WTC11 (cell line): ENCODE results near the gene URI1. TPM values are rescaled to one million over a fixed set of nuclear protein-coding genes. Genes with fewer than 3 reads are reported as not detected.

ENCODE experiments used
- ATAC-seq: fragments of 200-7000 bp; cut with Tn5 transposase; 2 replicates; pipeline ENCODE4 v1.10.0; 2021; ENCODE audit warnings: mild to moderate bottlenecking, moderate library complexity
- CTCF ChIA-PET: fragments of 300-600 bp; sonication (Branson Sonifier 250); formaldehyde crosslinking; loops from one replicate; lab custom pipeline; 2021; ENCODE audit warnings: antibody characterized with exemption; lab: Charles Lee
- POLR2A ChIA-PET: fragments of 350-600 bp; sonication (Branson Sonifier 250); formaldehyde crosslinking; loops from one replicate; lab custom pipeline; 2021; ENCODE audit warnings: antibody characterized with exemption; lab: Charles Lee
- DNase-seq: peaks from one replicate; pipeline ENCODE4 v3.0.0; 2021; ENCODE audit warnings: low spot score
- H3K27ac Mint-ChIP-seq: 2 replicates; pipeline ENCODE4 v1.8.0; 2021; ENCODE audit warnings: mixed read lengths
- H3K27me3 Mint-ChIP-seq: 2 replicates; pipeline ENCODE4 v1.8.0; 2021; ENCODE audit warnings: low read depth, mild to moderate bottlenecking, moderate library complexity, mixed read lengths
- H3K36me3 Mint-ChIP-seq: 2 replicates; pipeline ENCODE4 v1.8.0; 2021; ENCODE audit warnings: mixed read lengths
- H3K4me1 Mint-ChIP-seq: 2 replicates; pipeline ENCODE4 v1.8.0; 2022; ENCODE audit warnings: mixed read lengths
- H3K4me3 Mint-ChIP-seq: 2 replicates; pipeline ENCODE4 v1.8.0; 2021; ENCODE audit warnings: mild to moderate bottlenecking, moderate library complexity, mixed read lengths
- H3K9me3 Mint-ChIP-seq: 2 replicates; pipeline ENCODE4 v1.8.0; 2021; ENCODE audit warnings: mixed read lengths
- CREM ChIP-seq: sonication (generic); formaldehyde crosslinking; IDR thresholded peaks from 2 replicates; pipeline ENCODE4 v1.8.1; 2022; ENCODE audit warnings: mild to moderate bottlenecking, missing genetic modification reagents, moderate library complexity
- E2F1 ChIP-seq: sonication (generic); formaldehyde crosslinking; IDR thresholded peaks from 2 replicates; pipeline ENCODE4 v1.8.0; 2022; ENCODE audit warnings: mild to moderate bottlenecking, missing genetic modification reagents
- FOXJ3 ChIP-seq: sonication (generic); formaldehyde crosslinking; IDR thresholded peaks from 2 replicates; pipeline ENCODE4 v1.9.0; 2021; ENCODE audit warnings: missing genetic modification reagents, mild to moderate bottlenecking, borderline replicate concordance
- GABPB1 ChIP-seq: sonication (generic); formaldehyde crosslinking; IDR thresholded peaks from 2 replicates; pipeline ENCODE4 v1.8.1; 2023; ENCODE audit warnings: mild to moderate bottlenecking, missing genetic modification reagents
- GTF2I ChIP-seq: fragments of 250-450 bp; sonication (Bioruptor Pico); conservative IDR thresholded peaks from 2 replicates; pipeline ENCODE4 v1.4.0; 2021; ENCODE audit warnings: mild to moderate bottlenecking
- MLX ChIP-seq: sonication (generic); formaldehyde crosslinking; IDR thresholded peaks from 2 replicates; pipeline ENCODE4 v1.8.1; 2023; ENCODE audit warnings: mild to moderate bottlenecking, missing genetic modification reagents, moderate library complexity
- MXD4 ChIP-seq: fragments of 250-450 bp; sonication (Bioruptor Pico); IDR thresholded peaks from 2 replicates; pipeline ENCODE4 v1.8.0; 2021; ENCODE audit warnings: mild to moderate bottlenecking, moderate library complexity, borderline replicate concordance
- NFYB ChIP-seq: sonication (generic); formaldehyde crosslinking; conservative IDR thresholded peaks from 2 replicates; pipeline ENCODE4 v1.8.0; 2022; ENCODE audit warnings: low read depth, missing genetic modification reagents
- NR3C1 ChIP-seq: sonication (generic); formaldehyde crosslinking; conservative IDR thresholded peaks from 2 replicates; pipeline ENCODE4 v1.8.1; 2023; ENCODE audit warnings: low read depth, mild to moderate bottlenecking, missing genetic modification reagents
- PRRX2 ChIP-seq: fragments of 250-450 bp; sonication (Bioruptor Pico); IDR thresholded peaks from 2 replicates; pipeline ENCODE4 v1.8.0; 2021; ENCODE audit warnings: mild to moderate bottlenecking
- STAT6 ChIP-seq: sonication (generic); formaldehyde crosslinking; conservative IDR thresholded peaks from 2 replicates; pipeline ENCODE4 v1.8.1; 2023; ENCODE audit warnings: mild to moderate bottlenecking, low read depth, missing genetic modification reagents, moderate library complexity
- ZBTB21 ChIP-seq: sonication (generic); formaldehyde crosslinking; IDR thresholded peaks from 2 replicates; pipeline ENCODE4 v1.8.1; 2023; ENCODE audit warnings: mild to moderate bottlenecking, missing genetic modification reagents, borderline replicate concordance
- ZNF121 ChIP-seq: sonication (generic); formaldehyde crosslinking; IDR thresholded peaks from 2 replicates; pipeline ENCODE4 v1.8.0; 2023; ENCODE audit warnings: missing genetic modification reagents
- ZNF232 ChIP-seq: sonication (generic); formaldehyde crosslinking; IDR thresholded peaks from 2 replicates; pipeline ENCODE4 v1.8.0; 2022; ENCODE audit warnings: mild to moderate bottlenecking, missing genetic modification reagents
- ZNF263 ChIP-seq: sonication (generic); formaldehyde crosslinking; IDR thresholded peaks from 2 replicates; pipeline ENCODE4 v1.8.1; 2022; ENCODE audit warnings: low read depth, mild to moderate bottlenecking, moderate library complexity, missing genetic modification reagents
- ZNF317 ChIP-seq: sonication (generic); formaldehyde crosslinking; IDR thresholded peaks from 2 replicates; pipeline ENCODE4 v1.8.1; 2023; ENCODE audit warnings: low read depth, mild to moderate bottlenecking, moderate library complexity, missing genetic modification reagents, borderline replicate concordance
- total RNA-seq: library from RNA; stranded (reverse); gene quantifications from 3 replicates; pipeline ENCODE4 v1.2.3, GENCODE V29; 2021
- TF ChIP-seq, protein P1 (sequence below): sonication (generic); formaldehyde crosslinking; IDR thresholded peaks from 2 replicates; pipeline ENCODE4 v1.8.1; 2023; ENCODE audit warnings: mild to moderate bottlenecking, missing genetic modification reagents
- TF ChIP-seq, protein P2 (sequence below): sonication (generic); formaldehyde crosslinking; IDR thresholded peaks from 2 replicates; pipeline ENCODE4 v1.8.1; 2022; ENCODE audit warnings: mild to moderate bottlenecking, missing genetic modification reagents, moderate library complexity, borderline replicate concordance
- TF ChIP-seq, protein P3 (sequence below): sonication (generic); formaldehyde crosslinking; IDR thresholded peaks from 2 replicates; pipeline ENCODE4 v1.8.0; 2022; ENCODE audit warnings: mild to moderate bottlenecking, missing genetic modification reagents

The URI1 gene
- total RNA-seq, 1 experiment from 2014 or later: 57.1 TPM

- H3K27me3 Mint-ChIP-seq: no peaks in the 10 kb centered on the region
- H3K27ac Mint-ChIP-seq: no peak overlapping the region
- ATAC-seq (no peak), DNase-seq (no peak)
- no peaks in the 10 kb centered on the region for H3K9me3 Mint-ChIP-seq
- TF ChIP-seq NFYB (CRISPR knock-in tag) (no peak), ZNF121 (CRISPR knock-in tag) (no peak), CREM (no peak), MLX (no peak), ZNF317 (CRISPR knock-in tag) (no peak), ZNF263 (CRISPR knock-in tag) (no peak), GABPB1 (CRISPR knock-in tag) (no peak), GTF2I (CRISPR knock-in tag) (no peak), ZNF232 (CRISPR knock-in tag) (no peak), E2F1 (CRISPR knock-in tag) (no peak), PRRX2 (CRISPR knock-in tag) (no peak), NR3C1 (CRISPR knock-in tag) (no peak), MXD4 (CRISPR knock-in tag) (no peak), FOXJ3 (no peak), ZBTB21 (CRISPR knock-in tag) (no peak), STAT6 (CRISPR knock-in tag) (no peak)
- TF ChIP-seq, protein P1, sequence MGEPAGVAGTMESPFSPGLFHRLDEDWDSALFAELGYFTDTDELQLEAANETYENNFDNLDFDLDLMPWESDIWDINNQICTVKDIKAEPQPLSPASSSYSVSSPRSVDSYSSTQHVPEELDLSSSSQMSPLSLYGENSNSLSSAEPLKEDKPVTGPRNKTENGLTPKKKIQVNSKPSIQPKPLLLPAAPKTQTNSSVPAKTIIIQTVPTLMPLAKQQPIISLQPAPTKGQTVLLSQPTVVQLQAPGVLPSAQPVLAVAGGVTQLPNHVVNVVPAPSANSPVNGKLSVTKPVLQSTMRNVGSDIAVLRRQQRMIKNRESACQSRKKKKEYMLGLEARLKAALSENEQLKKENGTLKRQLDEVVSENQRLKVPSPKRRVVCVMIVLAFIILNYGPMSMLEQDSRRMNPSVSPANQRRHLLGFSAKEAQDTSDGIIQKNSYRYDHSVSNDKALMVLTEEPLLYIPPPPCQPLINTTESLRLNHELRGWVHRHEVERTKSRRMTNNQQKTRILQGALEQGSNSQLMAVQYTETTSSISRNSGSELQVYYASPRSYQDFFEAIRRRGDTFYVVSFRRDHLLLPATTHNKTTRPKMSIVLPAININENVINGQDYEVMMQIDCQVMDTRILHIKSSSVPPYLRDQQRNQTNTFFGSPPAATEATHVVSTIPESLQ: no peak
- TF ChIP-seq, protein P2, sequence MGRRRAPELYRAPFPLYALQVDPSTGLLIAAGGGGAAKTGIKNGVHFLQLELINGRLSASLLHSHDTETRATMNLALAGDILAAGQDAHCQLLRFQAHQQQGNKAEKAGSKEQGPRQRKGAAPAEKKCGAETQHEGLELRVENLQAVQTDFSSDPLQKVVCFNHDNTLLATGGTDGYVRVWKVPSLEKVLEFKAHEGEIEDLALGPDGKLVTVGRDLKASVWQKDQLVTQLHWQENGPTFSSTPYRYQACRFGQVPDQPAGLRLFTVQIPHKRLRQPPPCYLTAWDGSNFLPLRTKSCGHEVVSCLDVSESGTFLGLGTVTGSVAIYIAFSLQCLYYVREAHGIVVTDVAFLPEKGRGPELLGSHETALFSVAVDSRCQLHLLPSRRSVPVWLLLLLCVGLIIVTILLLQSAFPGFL (CRISPR knock-in tag): no peak
- TF ChIP-seq, protein P3, sequence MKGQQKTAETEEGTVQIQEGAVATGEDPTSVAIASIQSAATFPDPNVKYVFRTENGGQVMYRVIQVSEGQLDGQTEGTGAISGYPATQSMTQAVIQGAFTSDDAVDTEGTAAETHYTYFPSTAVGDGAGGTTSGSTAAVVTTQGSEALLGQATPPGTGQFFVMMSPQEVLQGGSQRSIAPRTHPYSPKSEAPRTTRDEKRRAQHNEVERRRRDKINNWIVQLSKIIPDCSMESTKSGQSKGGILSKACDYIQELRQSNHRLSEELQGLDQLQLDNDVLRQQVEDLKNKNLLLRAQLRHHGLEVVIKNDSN (CRISPR knock-in tag): no peak
- H3K4me3 Mint-ChIP-seq: no peak overlapping the region
- peaks cover 22% of the 10 kb centered on the region for H3K4me1 Mint-ChIP-seq
- ChIA-PET CTCF (no interaction called here), POLR2A (no interaction called here)
- peaks cover 15% of the 10 kb centered on the region for H3K36me3 Mint-ChIP-seq
Measured at GRCh38 chr19:30009013-30009412, 67.0 kb downstream of the URI1 start.
